Left lobe of liver (tissue), 2 donors: ENCODE measurements around the gene GMDS. TPM values are rescaled to one million over a fixed set of nuclear protein-coding genes. Genes with fewer than 3 reads are reported as not detected.
"Not testable (repeated sequence)": the region's sequence is repeated elsewhere in the genome, so short reads cannot be mapped to it uniquely, and the experiment has no call there.

Experiments
- ATAC-seq: fragments of 200-7000 bp; cut with Tn5 transposase; one replicate; pipeline ENCODE4 v1.9.1; 2020; ENCODE audit warnings: mild to moderate bottlenecking, moderate library complexity
- DNase-seq: peaks from one replicate; pipeline ENCODE4 v3.0.0-alpha.2; 2020; ENCODE audit warnings: low spot score
- total RNA-seq: library from RNA; stranded (reverse); gene quantifications from one replicate; pipeline ENCODE4 v1.2.1, GENCODE V29; 2021
- donor health status: DM: no; HTN: no; CAD: no; lungs with moderate emphysema.
- donor health status: DM: no; HTN: yes; CAD: no.

GMDS gene
- total RNA-seq, 1 donor from 2014 or later, result 23.9 TPM

GRCh38 chr6:1669996-1670395 lies 575.4 kb downstream of the GMDS start:
- DNase-seq, result no peak
- ATAC-seq, result no peak

DNA sequence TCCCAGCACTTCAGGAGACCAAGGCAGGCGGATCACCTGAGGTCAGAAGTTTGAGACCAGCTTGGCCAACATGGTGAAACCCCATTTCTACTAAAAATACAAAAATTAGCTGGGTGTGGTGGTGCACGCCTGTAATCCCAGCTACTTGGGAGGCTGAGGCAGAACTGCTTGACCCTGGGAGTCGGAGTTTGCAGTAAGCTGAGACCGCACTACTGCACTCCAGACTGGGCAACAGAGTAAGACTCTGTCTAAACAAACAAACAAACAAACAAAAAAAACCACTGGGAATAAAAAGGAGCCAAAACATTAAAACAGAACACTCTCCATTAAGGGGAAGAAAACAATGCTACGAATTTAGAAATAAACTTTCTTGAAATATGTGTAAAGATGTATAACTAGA lies 576.9 kb downstream of the GMDS start:
- DNase-seq, ATAC-seq: not testable (repeated sequence)

- DNase-seq, result no peak
- ATAC-seq, result no peak
Observed at GRCh38 chr6:1667805-1668175, 577.6 kb downstream of the GMDS start.

DNA sequence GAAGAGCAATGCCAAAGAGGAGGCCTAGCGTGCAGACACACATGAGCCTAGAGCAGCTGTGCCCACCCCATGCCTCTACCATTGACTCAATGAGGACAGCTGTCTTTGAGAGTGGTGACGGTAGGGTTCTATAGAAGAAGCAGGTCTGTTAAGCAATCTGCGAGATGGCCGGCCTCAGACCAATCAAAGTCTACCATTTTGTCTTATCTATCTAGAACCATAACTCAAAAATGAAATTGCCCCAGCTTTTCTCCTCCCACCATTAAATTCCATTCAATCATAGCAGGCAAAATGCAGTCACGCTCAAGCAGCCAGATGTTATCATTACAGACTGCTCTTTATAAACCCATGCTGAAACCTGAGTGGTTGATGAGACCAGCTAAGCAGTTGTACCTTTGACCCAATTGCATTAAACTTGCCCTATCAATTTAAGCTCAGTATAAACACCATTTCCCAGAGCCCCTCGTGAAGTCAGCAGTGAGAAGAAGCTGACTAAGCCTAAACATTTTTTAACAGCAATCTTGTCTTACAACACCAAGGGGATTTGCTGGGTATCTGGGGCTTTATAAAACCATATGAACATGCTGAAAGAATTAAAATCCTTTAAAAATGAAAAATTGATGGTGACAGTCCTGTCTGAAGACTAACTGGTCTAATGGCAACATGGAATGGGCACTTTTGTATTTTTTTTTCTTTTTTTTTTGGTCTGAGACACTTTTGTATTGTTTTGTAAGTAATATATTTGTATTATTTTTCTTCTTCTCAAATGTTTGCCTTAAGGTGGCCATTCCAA lies 578.2 kb downstream of the GMDS start:
- DNase-seq, result no peak
- ATAC-seq, result no peak

DNA sequence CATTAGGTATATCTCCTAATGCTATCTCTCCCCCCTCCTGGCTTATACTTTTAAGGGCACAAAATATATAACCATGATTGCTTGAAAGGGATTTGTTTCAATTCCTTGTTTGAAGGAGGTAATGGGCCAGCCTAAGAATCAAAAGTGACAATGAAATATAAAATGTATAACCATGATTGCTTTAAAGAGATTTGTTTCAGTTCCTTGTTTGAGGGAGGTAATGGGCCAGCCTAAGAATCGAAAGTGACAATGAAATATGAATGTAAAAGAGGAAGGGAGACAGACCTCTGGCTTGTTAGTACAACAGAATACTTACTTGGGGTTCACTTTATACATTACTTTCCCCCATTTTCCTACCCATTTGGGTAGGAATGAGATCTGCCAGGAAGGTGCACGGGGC lies 580.2 kb downstream of the GMDS start:
- ATAC-seq (no peak), DNase-seq (no peak)

- ATAC-seq, result no peak
- no peak for DNase-seq
Observed at GRCh38 chr6:1664329-1664728, 581.1 kb downstream of the GMDS start.

GRCh38 chr6:1663511-1663910 lies 581.9 kb downstream of the GMDS start:
- ATAC-seq (no peak), DNase-seq (no peak)

DNA sequence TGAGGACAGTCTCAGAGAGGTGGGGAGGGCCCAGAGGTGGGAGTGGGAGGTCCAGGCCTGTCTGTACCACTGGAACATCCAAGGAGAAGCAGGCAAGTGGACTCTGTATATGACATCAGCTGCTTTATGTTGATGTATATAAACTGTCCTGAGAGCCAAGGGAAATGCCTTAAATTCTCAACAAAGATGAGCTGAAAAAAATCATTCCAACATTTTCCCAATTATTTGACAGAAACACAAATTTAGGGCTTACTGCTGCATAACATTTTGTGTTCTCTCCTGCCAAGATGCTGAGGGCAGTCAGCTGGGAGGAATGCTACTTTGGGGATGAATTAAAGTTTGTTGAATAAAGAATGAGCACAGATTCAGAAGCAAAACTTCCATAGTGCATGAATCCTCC lies 582.9 kb downstream of the GMDS start:
- DNase-seq (no peak), ATAC-seq (no peak)

DNA sequence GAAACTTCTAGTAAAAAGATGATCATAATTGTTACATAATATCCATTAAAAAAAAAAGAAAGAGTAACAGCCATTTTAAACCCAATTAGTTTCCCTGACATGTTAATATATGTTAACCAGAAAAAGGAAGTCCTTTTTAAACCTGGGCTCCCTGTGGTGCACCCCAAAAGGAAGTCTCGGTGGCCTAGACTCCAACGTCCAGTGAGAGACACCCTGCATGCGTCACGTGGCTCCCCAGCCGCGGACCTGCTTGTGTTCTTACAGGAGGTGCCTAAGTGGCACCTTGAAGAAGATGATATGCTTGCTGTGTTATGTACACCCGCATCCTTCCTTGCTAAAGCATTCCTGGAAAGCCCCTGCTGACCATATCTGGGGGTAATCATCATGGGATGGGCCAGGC lies 585.6 kb downstream of the GMDS start:
- ATAC-seq, result no peak
- DNase-seq, result no peak

DNA sequence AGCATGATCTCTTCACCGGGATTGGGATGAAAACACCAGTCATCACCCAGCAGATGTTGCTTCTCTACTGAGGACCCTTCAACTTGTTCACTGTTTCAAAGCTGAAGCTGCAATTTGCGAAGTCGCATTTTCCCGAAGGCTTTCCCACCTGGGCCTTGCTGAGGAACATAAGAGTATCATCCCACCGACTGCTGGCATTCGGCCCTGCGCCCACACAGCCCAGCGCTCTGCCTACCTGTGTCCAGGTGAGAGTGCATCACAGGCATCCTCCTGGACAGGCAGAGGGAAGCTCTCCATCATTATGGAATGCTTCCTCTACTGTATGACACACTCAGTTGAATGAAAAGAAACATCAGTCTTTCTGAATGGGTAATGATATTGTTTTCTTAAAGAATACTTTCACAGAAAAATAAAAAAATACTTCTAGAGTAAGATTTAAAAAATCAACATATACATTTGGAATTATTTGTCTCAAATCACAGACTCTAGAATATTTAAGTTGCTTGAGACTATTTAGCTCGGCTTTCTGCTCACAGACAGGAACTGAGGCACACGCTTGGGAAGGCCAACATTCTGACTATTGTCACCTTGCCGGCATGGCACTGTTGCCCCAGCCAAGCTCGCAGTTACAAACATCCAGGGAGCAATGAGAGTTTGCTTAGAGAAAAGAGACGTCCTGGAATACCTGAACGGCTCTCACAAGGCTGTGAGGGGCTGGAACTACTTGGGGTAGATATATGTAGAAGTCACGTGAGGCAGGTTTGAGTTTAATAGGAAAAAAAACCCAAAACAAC lies 587.0 kb downstream of the GMDS start:
- no peak for ATAC-seq
- DNase-seq, result no peak

DNA sequence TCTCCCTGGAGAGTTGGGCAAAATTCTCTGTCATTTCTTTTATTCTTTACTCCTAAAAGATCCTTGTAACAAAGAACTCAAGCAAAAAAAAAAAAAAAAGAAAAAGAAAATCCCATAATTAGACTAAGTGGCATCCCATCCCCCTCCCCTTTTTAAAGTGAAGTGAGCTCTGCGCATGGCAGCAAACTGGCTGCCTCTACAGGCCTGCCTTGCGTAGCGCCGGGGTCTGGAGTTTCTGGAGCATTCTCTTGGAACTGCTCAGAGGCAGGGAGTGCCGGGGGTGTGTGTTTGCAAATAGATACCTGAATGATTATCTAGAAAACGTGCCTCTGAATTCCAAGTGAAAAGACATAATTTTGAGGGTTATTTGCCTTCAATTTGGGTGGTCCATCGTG lies 587.6 kb downstream of the GMDS start:
- DNase-seq (no peak), ATAC-seq (no peak)

GRCh38 chr6:1657116-1657770 lies 588.2 kb downstream of the GMDS start:
- ATAC-seq, result no peak
- no peak for DNase-seq

GRCh38 chr6:1654054-1654453 lies 591.4 kb downstream of the GMDS start:
- DNase-seq (no peak), ATAC-seq (no peak)

GRCh38 chr6:1652842-1653241 lies 592.6 kb downstream of the GMDS start:
- ATAC-seq (no peak), DNase-seq (no peak)

DNA sequence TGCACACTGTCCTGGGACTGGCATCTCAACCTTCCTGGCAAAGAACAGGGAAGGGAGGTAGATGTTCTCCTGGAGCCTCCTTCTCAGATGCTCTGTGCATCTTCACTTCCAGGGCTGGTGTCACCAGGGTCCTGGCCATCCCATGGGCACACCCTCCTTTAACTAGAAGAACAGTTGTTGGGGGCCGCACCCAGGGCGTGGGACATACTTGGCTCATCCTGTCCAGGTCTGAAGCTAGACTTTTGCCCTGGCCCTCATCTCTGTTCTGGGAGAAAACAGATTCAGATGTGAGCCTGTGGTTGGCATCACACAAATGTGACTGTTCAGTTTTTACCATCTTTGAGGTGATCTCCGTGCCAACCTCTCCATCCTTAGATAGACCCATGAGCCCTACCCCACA lies 594.0 kb downstream of the GMDS start:
- no peak for ATAC-seq

GRCh38 chr6:1645466-1646185 lies 599.8 kb downstream of the GMDS start:
- ATAC-seq (no peak), DNase-seq (no peak)

More for the DNA sequence above, 594.0 kb downstream of the GMDS start:
- no peak for DNase-seq

DNA sequence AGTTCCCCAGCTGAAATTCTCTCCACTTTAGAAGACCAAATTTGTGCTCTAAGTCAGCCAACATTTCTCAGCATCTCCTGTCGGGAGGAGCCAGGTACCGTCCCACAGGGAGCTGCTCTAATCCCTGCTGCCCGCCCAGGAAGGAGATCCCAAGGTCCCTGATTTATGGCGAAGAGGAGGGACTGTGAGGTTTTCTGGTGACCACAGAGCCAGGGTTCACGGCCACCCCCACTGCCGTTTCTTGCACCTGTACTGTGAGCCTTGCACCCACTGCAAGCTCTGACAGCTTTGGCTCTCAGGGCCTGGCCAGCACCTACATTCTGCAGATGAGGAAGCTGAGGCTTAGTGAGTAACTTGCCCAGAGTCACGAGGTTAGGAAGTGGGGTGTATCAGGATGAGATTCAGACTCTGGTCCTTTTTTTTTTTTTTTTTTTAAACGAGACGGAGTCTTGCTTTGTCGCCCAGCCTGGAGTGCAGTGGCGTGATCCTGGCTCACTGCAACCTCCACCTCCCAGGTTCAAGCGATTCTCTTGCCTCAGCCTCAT lies 600.8 kb downstream of the GMDS start:
- no peak for ATAC-seq
- DNase-seq, result no peak

DNA sequence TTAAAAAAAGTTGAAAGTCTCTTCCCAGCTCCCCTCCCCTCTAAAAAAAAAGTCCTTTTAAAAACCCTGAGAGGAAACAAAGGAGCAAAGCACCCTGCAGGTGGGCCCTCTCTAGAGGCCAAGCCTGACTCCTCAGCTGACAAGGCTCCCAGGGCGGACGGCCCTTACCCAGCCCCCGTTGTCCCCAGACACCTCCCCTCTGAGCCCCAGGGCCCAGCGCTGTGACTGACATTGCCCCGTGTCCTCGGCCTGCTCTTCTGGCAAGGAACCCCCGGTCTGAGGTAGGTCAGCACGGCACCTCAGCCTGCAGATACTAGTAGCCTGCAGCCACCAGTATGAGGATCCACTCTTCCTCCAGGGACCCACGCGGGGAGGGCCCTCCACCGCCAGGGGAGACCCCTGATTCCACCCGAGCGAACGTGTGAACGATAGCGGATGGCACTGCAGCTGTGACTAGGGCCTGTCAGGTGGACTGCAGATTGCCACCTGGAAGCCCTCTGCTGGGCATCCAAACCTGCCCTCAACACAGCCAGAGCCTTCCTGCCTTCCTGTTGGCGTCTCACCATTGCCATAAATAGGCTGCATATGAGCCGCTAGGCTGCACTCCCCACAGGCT lies 601.5 kb downstream of the GMDS start:
- DNase-seq (no peak), ATAC-seq (no peak)

GRCh38 chr6:1643111-1643510 lies 602.3 kb downstream of the GMDS start:
- no peak for ATAC-seq
- DNase-seq, result no peak

DNA sequence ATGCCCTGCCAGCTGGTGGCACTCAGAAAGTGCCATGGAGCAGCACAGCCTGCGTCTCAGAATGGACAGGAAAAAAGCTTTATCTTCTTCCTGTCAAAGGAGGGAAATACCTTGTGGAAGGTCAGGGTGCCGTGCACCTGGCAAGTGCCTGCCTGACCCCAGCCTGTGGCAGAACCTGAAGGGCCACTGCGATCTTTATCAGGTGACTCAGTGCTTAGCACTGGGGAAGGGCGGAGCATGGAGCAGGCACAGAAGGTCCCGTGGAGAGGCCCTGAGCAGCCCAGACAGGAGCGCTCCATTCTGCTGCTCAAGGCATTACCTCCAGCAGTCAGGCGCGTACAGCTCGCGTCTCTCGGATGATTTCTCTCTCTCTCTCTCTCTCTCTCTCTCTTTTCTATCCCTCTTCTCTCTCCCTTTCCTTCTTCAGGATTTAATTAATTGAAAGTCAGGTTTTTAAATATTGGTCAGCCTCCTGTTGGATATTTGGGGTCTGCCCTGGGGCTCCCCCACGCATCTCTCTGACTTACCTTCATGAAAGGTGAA lies 604.0 kb downstream of the GMDS start:
- no peak for ATAC-seq
- no peak for DNase-seq
